B cell (primary cell): ENCODE results near the gene IMMP2L.

Experiments used
- EZH2 ChIP-seq: IDR thresholded peaks from 2 replicates; pipeline ENCODE4 v1.6.1; 2012; ENCODE audit warnings: borderline replicate concordance, low read depth, mild to moderate bottlenecking, moderate library complexity, low read length; ENCODE audit not compliant: insufficient read depth, poor library complexity, severe bottlenecking
- TF ChIP-seq, protein P1 (sequence below): fragments of 200-600 bp; IDR thresholded peaks from one replicate; pipeline ENCODE4 v1.8.0; 2022; ENCODE audit warnings: antibody characterized with exemption, mild to moderate bottlenecking

DNA sequence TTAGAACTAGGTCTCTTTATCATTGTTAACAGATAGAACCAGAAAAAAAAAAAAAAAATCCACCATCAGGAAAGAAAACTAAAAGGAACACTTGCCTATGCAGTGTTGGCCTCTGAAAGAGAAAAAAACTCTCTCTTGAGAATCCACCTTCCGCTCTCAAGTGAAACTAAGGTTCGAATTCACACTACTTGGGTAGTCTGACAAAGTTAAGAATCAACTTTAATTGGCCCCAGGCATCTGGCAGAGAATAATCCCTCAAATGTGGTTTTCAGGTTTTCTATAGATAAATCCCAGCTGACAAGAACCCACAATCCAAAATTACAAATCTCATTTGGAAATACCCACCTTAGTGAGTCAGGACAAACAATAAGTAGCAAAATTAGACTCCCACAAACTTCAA, 671.1 kb downstream of the IMMP2L start:
- TF ChIP-seq EZH2, result no peak
- TF ChIP-seq, protein P1, sequence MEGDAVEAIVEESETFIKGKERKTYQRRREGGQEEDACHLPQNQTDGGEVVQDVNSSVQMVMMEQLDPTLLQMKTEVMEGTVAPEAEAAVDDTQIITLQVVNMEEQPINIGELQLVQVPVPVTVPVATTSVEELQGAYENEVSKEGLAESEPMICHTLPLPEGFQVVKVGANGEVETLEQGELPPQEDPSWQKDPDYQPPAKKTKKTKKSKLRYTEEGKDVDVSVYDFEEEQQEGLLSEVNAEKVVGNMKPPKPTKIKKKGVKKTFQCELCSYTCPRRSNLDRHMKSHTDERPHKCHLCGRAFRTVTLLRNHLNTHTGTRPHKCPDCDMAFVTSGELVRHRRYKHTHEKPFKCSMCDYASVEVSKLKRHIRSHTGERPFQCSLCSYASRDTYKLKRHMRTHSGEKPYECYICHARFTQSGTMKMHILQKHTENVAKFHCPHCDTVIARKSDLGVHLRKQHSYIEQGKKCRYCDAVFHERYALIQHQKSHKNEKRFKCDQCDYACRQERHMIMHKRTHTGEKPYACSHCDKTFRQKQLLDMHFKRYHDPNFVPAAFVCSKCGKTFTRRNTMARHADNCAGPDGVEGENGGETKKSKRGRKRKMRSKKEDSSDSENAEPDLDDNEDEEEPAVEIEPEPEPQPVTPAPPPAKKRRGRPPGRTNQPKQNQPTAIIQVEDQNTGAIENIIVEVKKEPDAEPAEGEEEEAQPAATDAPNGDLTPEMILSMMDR, result no peak
